Measurements from ENCODE around the gene RASD1.

Gene RASD1

DNA sequence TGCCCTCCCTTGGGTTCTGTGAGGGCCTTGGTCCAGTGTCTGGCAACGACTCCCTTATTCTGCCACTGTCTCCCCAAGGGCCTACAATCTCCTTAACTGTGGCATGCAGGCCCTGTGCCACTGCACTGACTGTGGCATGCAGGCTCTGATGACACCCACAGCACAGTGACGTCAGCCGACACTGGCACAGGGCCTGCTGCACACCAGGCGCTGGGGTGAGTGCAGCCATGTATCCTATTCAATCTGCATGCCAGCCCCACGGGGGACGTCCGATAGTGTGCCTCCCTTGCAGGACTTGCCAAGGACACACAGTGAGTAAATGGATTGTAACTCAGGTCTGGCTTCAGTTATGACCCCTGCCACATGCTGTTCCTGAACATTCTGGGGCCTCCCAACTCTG lies 39.8 kb upstream of the RASD1 start:
- in situ Hi-C loops (cut with HindIII; ENCODE audit: low sequenced_read_pairs), result no loop called here
- no peak overlapping the region for H3K4me3 ChIP-seq (ENCODE audit: low read depth, low read length)
- no peak for TF ChIP-seq CTCF (IDR thresholded peaks at IDR 0.05; ENCODE audit: low read depth, low read length, missing control alignments)
- peak; percentile 24 for DNase-seq (ENCODE audit: low read depth)

GRCh38 chr17:17533901-17534441 lies 37.8 kb upstream of the RASD1 start:
- no peak for DNase-seq (ENCODE audit: low read depth)
- no peak for TF ChIP-seq CTCF (IDR thresholded peaks at IDR 0.05; ENCODE audit: low read depth, low read length, missing control alignments)
- H3K4me3 ChIP-seq (ENCODE audit: low read depth, low read length), result no peak overlapping the region
- in situ Hi-C loops (cut with HindIII; ENCODE audit: low sequenced_read_pairs), result loop anchor here (5.0 kb wide), 1 partner anchor 53 kb away; no protein-coding TSS in a partner anchor

DNA sequence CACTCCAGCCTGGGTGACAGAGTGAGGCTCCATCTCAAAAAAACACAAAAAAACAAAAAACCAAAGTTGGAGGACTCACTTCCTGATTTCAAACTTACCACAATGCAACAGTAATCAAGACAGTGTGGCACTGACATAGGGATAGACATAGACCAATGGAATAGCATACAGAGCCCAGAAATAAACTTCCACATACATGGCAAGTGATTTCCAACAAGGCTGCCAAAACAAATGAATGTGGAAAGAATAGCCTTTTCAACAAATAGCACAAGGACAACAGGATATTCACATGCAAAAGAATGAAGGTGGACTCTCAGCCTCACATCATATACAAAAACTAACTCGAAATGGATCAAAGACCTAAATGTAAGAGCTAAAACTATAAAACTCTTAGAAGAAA lies 36.8 kb upstream of the RASD1 start:
- in situ Hi-C loops (cut with HindIII; ENCODE audit: low sequenced_read_pairs), result loop anchor here (5.0 kb wide), 1 partner anchor 54 kb away; no protein-coding TSS in a partner anchor
- no peak for TF ChIP-seq CTCF (IDR thresholded peaks at IDR 0.05; ENCODE audit: low read depth, low read length, missing control alignments)
- DNase-seq (ENCODE audit: low read depth), result no peak
- no peak overlapping the region for H3K4me3 ChIP-seq (ENCODE audit: low read depth, low read length)

GRCh38 chr17:17531156-17531555 lies 35.0 kb upstream of the RASD1 start:
- no peak for DNase-seq (ENCODE audit: low read depth)
- no peak for TF ChIP-seq CTCF (IDR thresholded peaks at IDR 0.05; ENCODE audit: low read depth, low read length, missing control alignments)
- H3K4me3 ChIP-seq (ENCODE audit: low read depth, low read length), result no peak overlapping the region
- in situ Hi-C loops (cut with HindIII; ENCODE audit: low sequenced_read_pairs), result loop anchor here (5.0 kb wide), 1 partner anchor 56 kb away; no protein-coding TSS in a partner anchor

DNA sequence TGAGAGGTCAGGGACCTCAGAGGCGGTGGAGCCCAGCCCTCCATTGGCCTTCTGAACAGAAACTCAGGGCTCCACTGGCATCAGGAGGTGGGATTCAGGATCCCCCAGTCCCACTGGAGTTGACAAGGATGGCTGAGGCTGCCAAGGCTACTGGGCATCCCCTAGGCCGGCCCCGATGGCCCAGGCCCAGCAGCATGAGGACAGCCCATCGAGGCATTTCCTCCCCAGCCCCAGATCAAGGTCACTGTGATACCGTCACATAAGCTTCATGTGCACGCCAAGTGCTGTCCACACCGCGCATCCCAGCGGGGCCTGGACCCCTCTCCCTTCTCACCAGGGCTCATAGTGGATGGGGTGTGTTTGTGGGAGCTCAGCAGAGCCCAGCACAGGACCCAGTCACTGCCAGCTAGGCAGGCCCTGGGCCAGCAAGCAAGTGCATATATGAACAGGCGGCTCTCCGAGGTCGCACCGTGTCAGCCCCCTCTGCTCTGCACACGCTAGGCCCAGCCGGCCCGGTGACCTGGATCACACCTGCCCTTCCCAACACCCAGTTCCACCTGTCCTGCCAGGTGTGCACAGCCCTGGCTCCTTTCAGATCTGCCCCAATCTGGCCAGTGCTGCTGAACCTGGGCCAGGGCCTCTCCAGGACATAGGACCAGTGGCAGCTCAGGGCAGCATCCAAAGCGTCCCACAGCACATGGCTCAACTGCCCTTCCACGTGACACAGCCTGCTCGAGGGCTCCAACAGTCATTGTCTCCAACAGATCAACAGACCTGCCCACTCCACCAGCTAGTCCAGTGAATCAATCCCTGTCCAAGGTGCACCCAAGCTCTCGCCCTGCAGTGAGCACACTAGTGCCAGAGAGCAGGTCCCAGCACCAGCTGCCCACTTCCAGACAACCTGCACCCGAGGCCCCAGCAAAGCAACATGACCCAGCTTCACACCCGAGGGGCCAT lies 32.8 kb upstream of the RASD1 start:
- in situ Hi-C loops (cut with HindIII; ENCODE audit: low sequenced_read_pairs), result no loop called here
- H3K4me3 ChIP-seq (ENCODE audit: low read depth, low read length), result no peak overlapping the region
- no peak for TF ChIP-seq CTCF (IDR thresholded peaks at IDR 0.05; ENCODE audit: low read depth, low read length, missing control alignments)
- DNase-seq (ENCODE audit: low read depth), result no peak

- no peak for DNase-seq (ENCODE audit: low read depth)
- no peak overlapping the region for H3K4me3 ChIP-seq (ENCODE audit: low read depth, low read length)
- in situ Hi-C loops (cut with HindIII; ENCODE audit: low sequenced_read_pairs), result no loop called here
- TF ChIP-seq CTCF (IDR thresholded peaks at IDR 0.05; ENCODE audit: low read depth, low read length, missing control alignments), result no peak
These were observed 31.8 kb upstream of the RASD1 start for GRCh38 chr17:17527956-17528500.

Data from astrocyte of the cerebellum (primary cell).